KOPT-K1 (cell line): ENCODE results near the gene JAKMIP1.

Source experiments
- H3K27ac ChIP-seq: fragments of 200-600 bp; sonication (generic); 2 replicates; pipeline ENCODE4 v1.5.1; 2016; ENCODE audit warnings: antibody characterized with exemption, mild to moderate bottlenecking, low read depth, low read length; ENCODE audit not compliant: poor library complexity, severe bottlenecking
- H3K36me3 ChIP-seq: fragments of 200-600 bp; sonication (generic); 2 replicates; pipeline ENCODE4 v1.5.1; 2017; ENCODE audit warnings: antibody characterized with exemption, mild to moderate bottlenecking, low read length, moderate library complexity; ENCODE audit not compliant: insufficient read depth
- H3K9me3 ChIP-seq: fragments of 200-600 bp; sonication (generic); 2 replicates; pipeline ENCODE4 v1.5.1; 2017; ENCODE audit warnings: antibody characterized with exemption, low read length, mild to moderate bottlenecking; ENCODE audit not compliant: insufficient read depth, poor library complexity, severe bottlenecking

The JAKMIP1 gene

GRCh38 chr4:6199422-6199921 is 877 bp downstream of the JAKMIP1 start:
- Histone ChIP-seq H3K27ac (peak overlapping the region; percentile 96), H3K36me3 (peaks cover 26% of the 10 kb centered on the region), H3K9me3 (no peaks in the 10 kb centered on the region)

- Histone ChIP-seq H3K27ac (peak overlapping the region; percentile 96), H3K36me3 (peaks cover 32% of the 10 kb centered on the region), H3K9me3 (no peaks in the 10 kb centered on the region)
Observed at GRCh38 chr4:6198768-6199421, 1.5 kb downstream of the JAKMIP1 start.

DNA sequence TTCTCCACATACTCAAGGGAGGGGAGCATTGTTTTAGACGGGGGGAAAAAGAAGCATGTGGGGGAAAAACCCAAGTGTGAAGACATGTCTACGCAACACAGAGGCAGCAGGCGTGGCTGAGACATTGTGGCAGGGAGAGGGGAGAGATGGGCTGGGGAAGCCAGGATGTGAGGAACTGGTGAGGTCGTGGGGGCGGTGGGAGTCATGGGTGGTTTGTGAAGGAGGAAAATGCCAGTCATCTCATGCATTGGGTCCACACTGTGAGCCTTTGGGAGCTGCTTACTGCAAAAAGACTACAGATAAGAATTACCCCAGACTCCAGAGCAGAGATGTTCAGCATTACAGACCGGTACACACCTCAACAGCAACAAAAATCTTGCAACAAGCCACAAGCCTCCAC is 2.1 kb downstream of the JAKMIP1 start:
- Histone ChIP-seq H3K36me3 (peaks cover 38% of the 10 kb centered on the region), H3K27ac (peak overlapping the region; percentile 96), H3K9me3 (no peaks in the 10 kb centered on the region)

GRCh38 chr4:6197433-6198174 is 2.7 kb downstream of the JAKMIP1 start:
- H3K27ac ChIP-seq, result peak overlapping the region; percentile 96
- no peaks in the 10 kb centered on the region for H3K9me3 ChIP-seq
- peaks cover 45% of the 10 kb centered on the region for H3K36me3 ChIP-seq

DNA sequence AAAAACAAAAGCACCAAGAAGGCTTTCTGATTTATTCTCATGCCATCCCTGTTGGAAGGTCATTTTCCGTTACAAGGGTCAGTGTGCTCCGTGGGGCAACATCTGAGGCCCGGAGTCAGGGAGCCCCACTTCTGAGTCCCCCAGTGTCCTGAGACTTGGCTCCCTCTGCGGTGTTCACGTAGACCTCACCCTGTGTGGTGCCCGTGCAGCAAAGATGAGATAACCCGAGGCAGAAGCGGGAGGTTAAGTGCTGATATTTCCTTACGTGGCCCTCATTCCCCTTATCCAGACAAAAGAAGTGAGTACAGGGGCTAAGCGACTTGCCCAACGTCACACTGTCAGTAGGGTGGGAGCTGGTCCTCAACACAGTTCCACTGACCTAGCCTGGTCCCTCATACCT is 3.5 kb downstream of the JAKMIP1 start:
- H3K9me3 ChIP-seq, result no peaks in the 10 kb centered on the region
- peaks cover 51% of the 10 kb centered on the region for H3K36me3 ChIP-seq
- H3K27ac ChIP-seq, result peak overlapping the region; percentile 96

DNA sequence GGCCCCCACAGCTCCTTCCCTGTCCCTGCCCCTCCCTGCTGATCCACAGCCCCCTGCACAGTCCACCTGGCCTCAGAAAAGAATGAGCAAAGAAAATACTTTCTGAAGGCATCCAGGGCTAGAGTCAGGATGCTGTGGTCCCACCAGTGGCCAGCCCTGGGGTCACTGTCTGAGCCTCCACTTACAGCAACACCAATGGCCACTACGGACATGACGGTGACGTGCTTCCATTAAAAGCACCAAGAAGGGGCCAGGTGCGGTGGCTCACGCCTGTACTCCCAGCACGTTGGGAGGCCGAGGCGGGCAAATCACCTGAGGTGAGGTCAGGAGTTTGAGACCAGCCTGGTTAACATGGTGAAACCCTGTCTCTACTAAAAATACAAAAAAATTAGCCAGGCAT is 4.0 kb downstream of the JAKMIP1 start:
- H3K27ac ChIP-seq, result peak overlapping the region; percentile 44

GRCh38 chr4:6195602-6196319 is 4.6 kb downstream of the JAKMIP1 start:
- Histone ChIP-seq H3K36me3 (peaks cover 54% of the 10 kb centered on the region), H3K9me3 (no peaks in the 10 kb centered on the region), H3K27ac (peak overlapping the region; percentile 44)

More for the DNA sequence above, 4.0 kb downstream of the JAKMIP1 start:
- Histone ChIP-seq H3K36me3 (peaks cover 51% of the 10 kb centered on the region), H3K9me3 (no peaks in the 10 kb centered on the region)

GRCh38 chr4:6194458-6195195 is 5.7 kb downstream of the JAKMIP1 start:
- Histone ChIP-seq H3K36me3 (peaks cover 56% of the 10 kb centered on the region), H3K9me3 (no peaks in the 10 kb centered on the region), H3K27ac (no peak overlapping the region)

- Histone ChIP-seq H3K36me3 (peaks cover 67% of the 10 kb centered on the region), H3K27ac (no peak overlapping the region), H3K9me3 (no peaks in the 10 kb centered on the region)
Observed at GRCh38 chr4:6193399-6193798, 7.0 kb downstream of the JAKMIP1 start.

GRCh38 chr4:6192245-6192644 is 8.1 kb downstream of the JAKMIP1 start:
- H3K36me3 ChIP-seq, result peaks cover 64% of the 10 kb centered on the region
- no peaks in the 10 kb centered on the region for H3K9me3 ChIP-seq
- no peak overlapping the region for H3K27ac ChIP-seq

- Histone ChIP-seq H3K36me3 (peaks cover 58% of the 10 kb centered on the region), H3K9me3 (no peaks in the 10 kb centered on the region), H3K27ac (peak overlapping the region; percentile 99)
Observed at GRCh38 chr4:6191448-6192130, 8.8 kb downstream of the JAKMIP1 start.

DNA sequence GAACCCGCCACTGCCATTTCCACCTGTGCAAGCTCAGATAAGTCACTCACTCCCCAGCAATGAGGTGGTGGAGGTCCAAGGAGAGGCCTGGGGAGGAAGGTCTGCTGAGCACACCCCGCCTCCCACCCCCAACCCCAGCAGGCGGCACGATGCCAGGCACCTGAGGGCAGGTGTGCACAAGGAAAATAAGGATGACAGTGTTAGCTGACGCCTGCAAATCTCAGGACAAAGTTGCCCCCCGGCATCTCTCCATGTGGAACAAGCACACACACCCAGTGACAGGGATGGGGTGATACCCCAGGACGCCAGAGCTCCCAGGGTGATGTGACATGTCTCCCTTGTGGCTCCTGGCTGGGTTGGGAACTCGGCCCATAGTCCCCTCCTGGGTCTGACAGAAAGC is 9.9 kb downstream of the JAKMIP1 start:
- H3K36me3 ChIP-seq, result peaks cover 62% of the 10 kb centered on the region
- peak overlapping the region; percentile 99 for H3K27ac ChIP-seq
- no peaks in the 10 kb centered on the region for H3K9me3 ChIP-seq

- Histone ChIP-seq H3K9me3 (no peaks in the 10 kb centered on the region), H3K27ac (peak overlapping the region; percentile 99), H3K36me3 (peaks cover 55% of the 10 kb centered on the region)
Observed at GRCh38 chr4:6189511-6189910, 10.8 kb downstream of the JAKMIP1 start.

GRCh38 chr4:6188687-6189305 is 11.6 kb downstream of the JAKMIP1 start:
- H3K36me3 ChIP-seq, result peaks cover 48% of the 10 kb centered on the region
- peak overlapping the region; percentile 99 for H3K27ac ChIP-seq
- no peaks in the 10 kb centered on the region for H3K9me3 ChIP-seq
